Stimulated activated CD4-positive, alpha-beta T cell treated with anti-CD3 and anti-CD28 coated beads, Interleukin-2, amount 100 ng/mL, for 4 hours (primary cell): ENCODE measurements around the gene SEPTIN5.
"Not testable (repeated sequence)": the region's sequence is repeated elsewhere in the genome, so short reads cannot be mapped to it uniquely, and the experiment has no call there.

Experiments
- DNase-seq: peaks from one replicate; pipeline ENCODE4 v3.0.0-alpha.2; 2020; ENCODE audit warnings: low read depth

Gene SEPTIN5

GRCh38 chr22:19720150-19720827 is 6.0 kb downstream of the SEPTIN5 start:
- DNase-seq, result no peak

- DNase-seq, result no peak
Observed at GRCh38 chr22:19720999-19721329, 6.7 kb downstream of the SEPTIN5 start.

- DNase-seq, result no peak
Observed at GRCh38 chr22:19721330-19722177, 7.3 kb downstream of the SEPTIN5 start.

- no peak for DNase-seq
Observed at GRCh38 chr22:19722178-19722981, 8.1 kb downstream of the SEPTIN5 start.

- no peak for DNase-seq
Observed at GRCh38 chr22:19722982-19723231, 8.6 kb downstream of the SEPTIN5 start.

GRCh38 chr22:19723232-19723982 is 9.1 kb downstream of the SEPTIN5 start, which contains the start of gene GP1BB:
Gene GP1BB (plus strand): TSS chr22:19723539. CDS start chr22:19723570, 31 bp downstream.
- DNase-seq, result no peak

- no peak for DNase-seq
Observed at GRCh38 chr22:19723983-19724827, 9.9 kb downstream of the SEPTIN5 start.

GRCh38 chr22:19724927-19725661 is 10.8 kb downstream of the SEPTIN5 start:
- DNase-seq, result no peak

GRCh38 chr22:19726064-19726788 is 11.9 kb downstream of the SEPTIN5 start:
- not testable (repeated sequence) for DNase-seq

- no peak for DNase-seq
Observed at GRCh38 chr22:19727310-19728150, 13.2 kb downstream of the SEPTIN5 start.

- no peak for DNase-seq
Observed at GRCh38 chr22:19728271-19728670, 14.0 kb downstream of the SEPTIN5 start.

- no peak for DNase-seq
Observed at GRCh38 chr22:19728836-19729235, 14.5 kb downstream of the SEPTIN5 start.

GRCh38 chr22:19729507-19729906 is 15.2 kb downstream of the SEPTIN5 start:
- no peak for DNase-seq

GRCh38 chr22:19730198-19730597 is 15.9 kb downstream of the SEPTIN5 start:
- no peak for DNase-seq

GRCh38 chr22:19730655-19731360 is 16.5 kb downstream of the SEPTIN5 start:
- DNase-seq, result peak; percentile 77

GRCh38 chr22:19731361-19732135 is 17.2 kb downstream of the SEPTIN5 start:
- no peak for DNase-seq

- no peak for DNase-seq
Observed at GRCh38 chr22:19732403-19733113, 18.3 kb downstream of the SEPTIN5 start.
